Stimulated activated CD8-positive, alpha-beta memory T cell treated with anti-CD3 and anti-CD28 coated beads, Interleukin-12 subunit alpha, Interleukin-12 subunit beta, amount 100 ng/mL, for 4 hours (primary cell): Measurements from ENCODE around the gene LCMT1.

ENCODE experiments used
- DNase-seq: peaks from one replicate; pipeline ENCODE4 v3.0.0-alpha.2; 2020; ENCODE audit warnings: low read depth

LCMT1 gene

DNA sequence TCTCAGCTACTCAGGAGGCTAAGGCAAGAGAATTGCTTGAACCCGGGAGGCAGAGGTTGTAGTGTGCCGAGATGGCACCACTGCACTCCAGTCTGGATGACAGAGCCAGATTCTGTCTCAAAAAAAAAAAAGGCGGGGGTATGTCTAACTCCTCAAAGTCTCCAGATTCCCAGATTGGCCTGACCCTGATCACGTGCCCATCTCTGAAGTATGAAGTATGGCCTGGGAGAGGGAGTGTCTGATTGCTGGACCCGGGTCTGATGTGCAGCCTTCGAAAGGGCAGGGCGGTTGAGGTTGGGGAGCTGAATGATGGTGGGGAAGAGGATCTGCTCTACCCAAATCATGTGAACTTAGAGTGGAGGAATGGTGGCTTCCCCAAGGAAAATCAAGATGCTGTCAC is 87.9 kb downstream of the LCMT1 start:
- no peak for DNase-seq

- no peak for DNase-seq
These were observed 99.2 kb downstream of the LCMT1 start for GRCh38 chr16:25210758-25211157.

- no peak for DNase-seq
These were observed 101.1 kb downstream of the LCMT1 start for GRCh38 chr16:25212636-25213035.

- DNase-seq: no peak
These were observed 102.3 kb downstream of the LCMT1 start for GRCh38 chr16:25213709-25214397.

DNA sequence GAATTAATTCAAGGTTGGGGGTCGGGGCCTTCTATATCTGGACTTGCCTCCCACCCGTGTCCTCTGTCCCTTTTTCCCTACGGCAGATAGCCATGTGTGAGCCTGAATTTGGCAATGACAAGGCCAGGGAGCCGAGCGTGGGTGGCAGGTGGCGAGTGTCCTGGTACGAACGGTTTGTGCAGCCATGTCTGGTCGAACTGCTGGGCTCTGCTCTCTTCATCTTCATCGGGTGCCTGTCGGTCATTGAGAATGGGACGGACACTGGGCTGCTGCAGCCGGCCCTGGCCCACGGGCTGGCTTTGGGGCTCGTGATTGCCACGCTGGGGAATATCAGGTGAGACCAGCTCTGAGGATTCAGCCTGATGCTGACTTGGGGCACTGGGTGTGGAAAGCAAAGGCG is 105.6 kb downstream of the LCMT1 start:
- DNase-seq: no peak

DNA sequence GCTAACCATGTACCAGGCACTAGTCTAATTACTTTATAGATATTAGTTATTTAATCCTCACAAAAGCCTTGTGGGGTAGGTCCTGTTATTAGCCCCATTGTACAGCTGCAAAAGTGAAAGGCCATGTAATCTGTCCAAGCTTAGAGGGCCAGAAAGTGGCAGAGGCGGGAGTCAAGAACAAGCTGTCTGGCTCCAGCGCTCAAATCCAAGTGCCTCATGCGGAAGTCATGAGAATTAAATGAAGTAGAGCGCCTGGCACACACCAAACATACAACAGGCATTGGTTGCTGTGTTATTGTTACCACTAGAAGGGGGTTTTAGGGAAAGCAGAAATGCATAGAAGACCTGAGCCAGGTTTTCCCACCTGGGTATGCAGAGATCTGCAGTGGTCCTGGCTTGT is 106.4 kb downstream of the LCMT1 start:
- DNase-seq: no peak

DNA sequence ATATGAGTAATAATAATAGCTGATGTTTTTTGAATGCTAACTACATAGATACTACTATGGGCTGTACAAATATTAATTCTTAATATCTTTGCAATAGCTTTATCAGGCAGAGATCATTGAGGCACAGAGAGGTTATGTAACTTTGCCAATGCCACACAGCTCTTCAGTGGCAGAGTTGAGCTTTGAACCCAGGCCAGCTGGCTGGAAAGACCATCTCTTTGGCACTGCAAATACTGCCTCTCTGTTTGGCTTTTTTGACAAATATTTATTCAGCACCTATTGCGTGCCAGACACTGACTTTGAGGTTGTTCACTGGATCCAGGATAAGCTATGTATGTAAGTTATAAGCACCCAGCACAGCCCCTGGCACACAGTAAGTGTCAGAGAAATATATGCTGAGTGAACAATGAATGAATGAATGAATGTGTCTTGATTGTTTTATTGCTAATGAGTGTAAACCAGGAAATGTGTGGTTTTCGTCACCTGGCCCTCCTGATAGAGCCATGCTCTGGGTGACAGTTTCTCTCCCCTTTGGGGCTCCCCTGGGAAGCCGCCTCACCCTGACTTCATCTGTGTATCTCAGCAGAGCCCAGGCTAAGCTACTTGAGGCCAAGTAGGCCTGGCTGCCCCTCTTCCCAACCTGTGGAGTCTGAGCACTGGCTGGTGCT is 107.7 kb downstream of the LCMT1 start:
- no peak for DNase-seq

GRCh38 chr16:25222959-25223358 is 111.4 kb downstream of the LCMT1 start:
- no peak for DNase-seq

GRCh38 chr16:25223964-25224363 is 112.4 kb downstream of the LCMT1 start:
- no peak for DNase-seq

GRCh38 chr16:25224731-25225319 is 113.3 kb downstream of the LCMT1 start:
- DNase-seq: no peak
